CD14-positive monocyte (primary cell): Measurements from ENCODE around the gene ZNF524. TPM values are rescaled to one million over a fixed set of nuclear protein-coding genes. Genes with fewer than 3 reads are reported as not detected.

Experiments
- DNase-seq, 3 donors: peaks; one replicate each; pipeline ENCODE4 v3.0.0-alpha.2; 2011 to 2022
- H2AFZ ChIP-seq: 2 replicates; pipeline ENCODE4 v1.6.0; 2012; ENCODE audit warnings: mild to moderate bottlenecking, low read depth, low read length, inconsistent platforms; ENCODE audit not compliant: insufficient read depth, poor library complexity, severe bottlenecking
- H3K27ac ChIP-seq, 2 donors: 1 replicate in 1 of 2; 2 replicates in 1 of 2; pipeline ENCODE4 v1.5.1; 2012 to 2013; ENCODE audit warnings: low read length in 2 of 2, control low read depth in 1 of 2, inconsistent platforms in 1 of 2, low read depth in 1 of 2, mild to moderate bottlenecking in 1 of 2
- H3K27me3 ChIP-seq, 2 donors: one replicate each; pipeline versions ENCODE4 v1.6.0 to v1.6.1; 2011 to 2013; ENCODE audit warnings: low read length in 2 of 2; ENCODE audit not compliant: control insufficient read depth in 2 of 2, insufficient read depth in 2 of 2
- H3K36me3 ChIP-seq, 2 donors: replicated peaks in 1 of 2; 1 replicate in 1 of 2; 2 replicates in 1 of 2; pipeline versions ENCODE4 v1.5.1 to v1.6.1; 2012 to 2013; ENCODE audit warnings: low read length in 2 of 2, control low read depth in 1 of 2, inconsistent platforms in 1 of 2, mild to moderate bottlenecking in 1 of 2; ENCODE audit not compliant: insufficient read depth in 2 of 2, control insufficient read depth in 1 of 2
- H3K4me1 ChIP-seq, 2 donors: 1 replicate in 1 of 2; 2 replicates in 1 of 2; pipeline versions ENCODE4 v1.5.1 to v1.6.1; 2012 to 2013; ENCODE audit warnings: low read length in 2 of 2, control low read depth in 1 of 2, inconsistent platforms in 1 of 2, mild to moderate bottlenecking in 1 of 2, moderate library complexity in 1 of 2; ENCODE audit not compliant: insufficient read depth in 2 of 2, control insufficient read depth in 1 of 2
- H3K4me2 ChIP-seq: replicated peaks from 2 replicates; pipeline ENCODE3; 2012; ENCODE audit warnings: low read length, moderate library complexity, mild to moderate bottlenecking; ENCODE audit not compliant: poor library complexity, severe bottlenecking; ENCODE audit errors: extremely low read depth
- H3K4me3 ChIP-seq, 3 experiments: fragments of 200-600 bp in 1 of 3; sonication (generic) in 1 of 3; replicated peaks in 1 of 3; 1 replicate in 2 of 3; 2 replicates in 1 of 3; pipeline ENCODE4 v1.5.1; 2011 to 2013; ENCODE audit warnings: low read length in 3 of 3, mild to moderate bottlenecking in 3 of 3, control low read depth in 2 of 3, low read depth in 2 of 3, inconsistent platforms in 1 of 3, moderate library complexity in 1 of 3
- H3K79me2 ChIP-seq: 2 replicates; pipeline ENCODE4 v1.6.0; 2012; ENCODE audit warnings: mild to moderate bottlenecking, control low read depth, inconsistent platforms, low read length, moderate library complexity; ENCODE audit not compliant: insufficient read depth
- H3K9ac ChIP-seq: 2 replicates; pipeline ENCODE4 v1.6.0; 2017; ENCODE audit warnings: low read length, mild to moderate bottlenecking; ENCODE audit not compliant: insufficient read depth, poor library complexity, severe bottlenecking
- H3K9me3 ChIP-seq, 2 donors: replicated peaks in 1 of 2; 1 replicate in 1 of 2; 2 replicates in 1 of 2; pipeline versions ENCODE4 v1.5.1 to v1.6.1; 2012 to 2013; ENCODE audit warnings: low read length in 2 of 2, control low read depth in 1 of 2; ENCODE audit not compliant: control insufficient read depth in 1 of 2, insufficient read depth in 1 of 2
- H4K20me1 ChIP-seq: 2 replicates; pipeline ENCODE4 v1.6.0; 2012; ENCODE audit warnings: mild to moderate bottlenecking, low read length, control low read depth, moderate library complexity; ENCODE audit not compliant: insufficient read depth
- H3K27ac Mint-ChIP-seq, 7 donors: one replicate each; pipeline ENCODE4 v1.8.0; 2020; ENCODE audit warnings: mild to moderate bottlenecking in 7 of 7, mixed read lengths in 7 of 7, moderate library complexity in 6 of 7, inconsistent platforms in 2 of 7
- H3K27me3 Mint-ChIP-seq, 3 donors: one replicate each; pipeline ENCODE4 v1.8.0; 2021 to 2022; ENCODE audit warnings: low read depth in 3 of 3, mild to moderate bottlenecking in 3 of 3, mixed read lengths in 3 of 3, moderate library complexity in 3 of 3, inconsistent platforms in 1 of 3
- H3K36me3 Mint-ChIP-seq, 2 donors: one replicate each; pipeline ENCODE4 v1.8.0; 2020; ENCODE audit warnings: mixed read lengths in 2 of 2, inconsistent platforms in 1 of 2, mild to moderate bottlenecking in 1 of 2
- H3K4me1 Mint-ChIP-seq: one replicate; pipeline ENCODE4 v1.8.0; 2020; ENCODE audit warnings: mild to moderate bottlenecking, mixed read lengths
- H3K4me3 Mint-ChIP-seq, 2 donors: one replicate each; pipeline ENCODE4 v1.8.0; 2020; ENCODE audit warnings: mild to moderate bottlenecking in 2 of 2, mixed read lengths in 2 of 2, moderate library complexity in 1 of 2
- H3K9me3 Mint-ChIP-seq, 7 donors: one replicate each; pipeline ENCODE4 v1.8.0; 2020 to 2022; ENCODE audit warnings: mixed read lengths in 7 of 7, mild to moderate bottlenecking in 6 of 7, moderate library complexity in 6 of 7, inconsistent platforms in 2 of 7
- CTCF ChIP-seq: fragments of 200-600 bp; IDR thresholded peaks from one replicate; pipeline ENCODE4 v1.8.0; 2022; ENCODE audit warnings: antibody characterized with exemption, mild to moderate bottlenecking
- WGBS: methylation state at CpG from one replicate; pipeline ENCODE4 v1.1.5; 2013; ENCODE audit warnings: missing lambda C conversion rate; ENCODE audit not compliant: insufficient coverage; 5-methylcytosine and 5-hydroxymethylcytosine counted together
- intact Hi-C, 2 donors: fragments of 100-400 bp; cut with micrococcal nuclease; formaldehyde crosslinking; loops; one replicate each; pipeline versions ENCODE4 v1.15.0 to v1.15.1; 2023
- polyA plus RNA-seq, 3 donors: library from polyadenylated mRNA; depleted of rRNA in 1 of 3; unstranded in 2 of 3; stranded (reverse) in 1 of 3; fragments of 300-500 nt in 2 of 3; fragments of >200 nt in 1 of 3; fragmentation: Illumina TruSeq in 2 of 3; gene quantifications; 1 replicate in 2 of 3; 2 replicates in 1 of 3; pipeline ENCODE4 v1.2.3, GENCODE V29; 2012 to 2021

The ZNF524 gene
- polyA plus RNA-seq, 3 donors, result 27.9 to 45.7 (median 41.8) TPM

- Histone ChIP-seq H3K9me3 (no peaks in the 10 kb centered on the region), H3K27ac (no peak overlapping the region), H3K4me3 (no peak overlapping the region), H3K4me1 (peaks cover 43 to 46% of the 10 kb centered on the region in 2 donors), H3K4me2 (no peak overlapping the region), H3K9ac (no peak overlapping the region), H4K20me1 (peaks cover 33% of the 10 kb centered on the region), H2AFZ (no peak overlapping the region), H3K79me2 (peaks cover 52% of the 10 kb centered on the region), H3K27me3 (no peaks in the 10 kb centered on the region), H3K36me3 (peaks cover 16 to 35% of the 10 kb centered on the region in 2 donors)
- peaks cover 32 to 55% of the 10 kb centered on the region in 2 donors for H3K36me3 Mint-ChIP-seq
- H3K27ac Mint-ChIP-seq, result no peak overlapping the region
- WGBS, result over 99% methylated on average over 62 of the region's 98 CpGs
- H3K4me1 Mint-ChIP-seq, result peaks cover 55% of the 10 kb centered on the region
- intact Hi-C loops, result no loop called here
- TF ChIP-seq CTCF, result no peak
- DNase-seq, result no peak
- peaks cover 0 to 2% (median 0%) of the 10 kb centered on the region in 7 donors for H3K9me3 Mint-ChIP-seq
- no peaks in the 10 kb centered on the region for H3K27me3 Mint-ChIP-seq
- no peak overlapping the region for H3K4me3 Mint-ChIP-seq
Measured at GRCh38 chr19:55614711-55615542, 14.8 kb downstream of the ZNF524 start.

GRCh38 chr19:55615543-55616394 is 15.7 kb downstream of the ZNF524 start:
- Mint-ChIP-seq H3K4me1 (peaks cover 59% of the 10 kb centered on the region), H3K9me3 (peaks cover 0 to 2% (median 2%) of the 10 kb centered on the region in 7 donors), H3K4me3 (no peak overlapping the region), H3K36me3 (peaks cover 29 to 49% of the 10 kb centered on the region in 2 donors), H3K27me3 (peaks cover 0 to 2% (median 0%) of the 10 kb centered on the region in 3 donors), H3K27ac (no peak overlapping the region)
- TF ChIP-seq CTCF, result no peak
- intact Hi-C loops, result no loop called here
- H3K9ac ChIP-seq, result no peak overlapping the region
- DNase-seq, result no peak
- no peak overlapping the region for H3K4me3 ChIP-seq
- peaks cover 44% of the 10 kb centered on the region for H3K79me2 ChIP-seq
- H4K20me1 ChIP-seq, result peaks cover 25% of the 10 kb centered on the region
- H3K4me1 ChIP-seq, result peaks cover 51 to 55% of the 10 kb centered on the region in 2 donors
- H3K4me2 ChIP-seq, result no peak overlapping the region
- H3K36me3 ChIP-seq, result peaks cover 16 to 26% of the 10 kb centered on the region in 2 donors
- H2AFZ ChIP-seq, result no peak overlapping the region
- no peak overlapping the region for H3K27ac ChIP-seq
- no peaks in the 10 kb centered on the region for H3K27me3 ChIP-seq
- no peaks in the 10 kb centered on the region for H3K9me3 ChIP-seq
- WGBS, result 96% methylated on average over 82 of the region's 88 CpGs
